NCI-H69 (cell line): ENCODE results near the gene ANO8.

Source experiments
- DNase-seq: peaks from one replicate; lab custom pipeline; 2025; lab: John Stamatoyannopoulos, UW

Gene ANO8

DNA sequence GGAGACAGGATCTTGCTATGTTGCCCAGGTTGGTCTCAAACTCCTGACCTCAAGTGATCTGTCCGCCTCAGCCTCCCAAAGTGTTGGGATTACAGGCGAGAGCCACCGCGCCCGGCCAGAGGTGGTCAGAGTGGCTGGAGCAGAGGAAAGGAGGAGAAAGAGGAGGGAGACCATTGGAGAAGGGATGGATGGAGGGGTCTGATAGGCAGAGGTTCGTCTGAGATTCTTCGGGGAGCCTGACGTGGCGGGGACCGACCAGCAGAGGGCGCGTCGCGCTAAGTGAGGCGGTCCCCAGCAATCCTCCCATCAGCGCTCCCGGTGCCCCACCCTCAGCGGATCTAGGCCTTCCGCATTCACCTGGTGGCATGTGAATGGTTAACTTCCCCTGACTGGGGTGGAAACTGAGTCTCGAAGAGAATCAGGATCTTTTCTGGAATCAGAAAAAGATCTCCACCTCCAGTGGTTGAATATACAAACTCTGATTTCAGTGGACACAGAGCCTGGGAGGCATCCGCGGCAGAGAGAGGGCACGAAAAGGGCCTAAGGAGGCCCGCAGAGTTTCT is 11.5 kb upstream of the ANO8 start:
- DNase-seq: peak; percentile 75

DNA sequence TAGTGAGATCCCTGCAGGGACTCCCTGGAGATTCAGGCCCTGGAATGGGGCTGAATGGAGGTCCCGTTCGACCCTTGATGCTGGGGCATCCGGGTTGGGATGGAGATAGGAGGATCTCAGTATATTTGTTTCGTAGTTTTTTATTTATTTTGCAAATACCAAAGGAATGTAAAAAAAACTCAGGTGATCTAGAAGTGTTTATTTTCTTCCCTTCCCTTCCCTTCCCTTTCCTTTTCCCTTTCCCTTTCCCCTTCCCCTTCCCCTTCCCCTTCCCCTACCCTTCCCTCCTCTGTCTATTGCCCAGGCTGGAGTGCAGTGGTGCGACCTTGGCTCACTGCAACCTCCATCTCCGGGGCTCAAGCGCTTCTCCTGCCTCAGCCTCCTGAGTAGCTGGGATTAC is 7.2 kb upstream of the ANO8 start:
- no peak for DNase-seq

DNA sequence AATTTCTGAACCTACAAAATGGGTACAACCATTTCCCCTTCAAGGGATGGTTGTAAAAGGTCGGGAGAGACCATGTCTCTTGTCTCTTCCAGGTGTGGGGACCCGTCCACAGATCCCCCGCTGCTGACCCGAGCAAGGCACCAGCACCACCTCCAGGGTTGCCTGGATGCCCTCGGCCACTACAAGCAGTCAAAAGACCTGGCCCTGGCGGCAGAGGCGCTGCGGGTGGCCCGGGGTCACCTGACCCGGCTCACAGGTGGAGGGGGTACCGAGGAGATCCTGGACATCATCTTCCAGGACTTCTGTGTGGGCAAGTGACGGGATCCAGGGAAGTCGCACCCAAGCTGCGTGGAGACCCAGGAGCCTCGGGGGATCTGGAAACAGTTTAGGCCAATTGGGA is 6.7 kb upstream of the ANO8 start:
- DNase-seq: no peak

DNA sequence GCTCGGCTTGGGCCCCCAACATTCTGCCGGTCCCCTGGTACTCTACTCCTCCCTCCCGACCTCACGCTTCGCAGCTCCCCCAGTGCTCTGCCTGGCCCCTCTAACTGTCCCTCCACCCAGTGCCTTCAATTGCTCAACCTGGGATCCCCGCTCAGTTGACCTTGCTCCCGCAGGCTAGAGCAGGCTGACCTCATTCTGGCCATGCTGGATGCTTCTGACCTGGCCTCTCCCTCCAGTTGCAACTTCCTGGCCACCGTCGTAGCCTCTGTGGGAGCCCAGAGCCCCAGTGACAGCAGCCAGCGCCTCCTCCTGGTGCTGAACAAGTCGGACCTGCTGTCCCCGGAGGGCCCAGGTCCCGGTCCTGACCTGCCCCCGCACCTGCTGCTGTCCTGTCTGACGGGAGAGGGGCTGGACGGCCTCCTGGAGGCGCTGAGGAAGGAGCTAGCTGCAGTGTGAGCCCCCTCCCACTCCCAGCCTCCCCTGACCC is 6.3 kb upstream of the ANO8 start:
- DNase-seq: no peak

DNA sequence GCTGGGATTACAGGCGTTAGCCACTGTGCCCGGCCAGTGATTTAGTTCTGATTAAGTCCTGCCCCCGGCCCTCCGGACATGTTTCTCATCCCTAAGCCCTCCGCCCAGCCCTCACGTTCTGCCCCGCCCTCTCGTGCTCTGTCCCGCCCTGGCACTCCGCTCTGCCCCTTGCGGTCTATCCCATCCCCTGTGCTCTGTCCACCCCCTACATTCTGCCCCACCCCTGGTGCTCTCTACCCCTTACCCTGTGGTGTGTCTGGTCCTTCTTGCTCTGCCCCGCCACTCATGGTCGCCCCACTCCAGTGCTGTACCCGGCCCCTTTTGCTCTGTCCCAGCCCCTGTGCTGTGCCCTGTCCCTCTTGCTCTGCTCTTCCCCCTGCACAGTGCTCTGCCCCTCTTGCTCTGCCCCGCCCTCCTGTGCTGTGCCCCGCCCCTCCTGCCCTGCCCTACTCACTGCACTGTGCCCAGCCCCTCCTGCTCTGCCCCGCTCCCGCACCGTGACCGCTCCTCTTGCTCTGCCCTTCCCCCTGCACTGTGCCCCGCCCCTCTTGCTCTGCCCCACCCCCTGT is 5.7 kb upstream of the ANO8 start:
- DNase-seq: no peak

DNA sequence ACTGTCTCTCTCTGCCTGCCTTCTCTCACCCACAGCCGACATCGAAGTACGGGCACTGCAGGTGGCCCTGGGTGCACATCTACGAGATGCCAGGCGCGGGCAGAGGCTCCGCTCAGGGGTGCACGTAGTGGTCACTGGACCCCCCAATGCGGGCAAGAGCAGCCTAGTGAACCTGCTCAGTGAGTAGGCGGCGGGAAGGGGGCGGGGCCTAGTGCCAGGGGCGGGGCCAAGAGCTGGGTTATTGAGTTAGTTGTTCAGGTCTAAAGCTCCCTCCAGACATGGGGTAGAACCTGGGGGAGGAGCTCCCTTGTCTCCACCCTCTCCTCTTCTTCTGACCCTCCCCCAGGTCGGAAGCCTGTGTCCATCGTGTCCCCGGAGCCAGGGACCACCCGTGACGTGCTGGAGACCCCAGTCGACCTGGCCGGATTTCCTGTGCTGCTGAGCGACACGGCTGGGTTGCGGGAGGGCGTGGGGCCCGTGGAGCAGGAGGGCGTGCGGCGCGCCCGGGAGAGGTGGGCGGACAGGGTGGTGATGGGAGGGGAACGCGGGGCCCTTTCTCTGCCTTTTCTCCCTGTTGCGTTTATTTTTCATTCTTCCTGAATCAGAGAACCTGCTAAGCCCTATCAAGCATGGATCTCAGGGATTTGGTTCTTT is 4.6 kb upstream of the ANO8 start:
- DNase-seq: no peak

DNA sequence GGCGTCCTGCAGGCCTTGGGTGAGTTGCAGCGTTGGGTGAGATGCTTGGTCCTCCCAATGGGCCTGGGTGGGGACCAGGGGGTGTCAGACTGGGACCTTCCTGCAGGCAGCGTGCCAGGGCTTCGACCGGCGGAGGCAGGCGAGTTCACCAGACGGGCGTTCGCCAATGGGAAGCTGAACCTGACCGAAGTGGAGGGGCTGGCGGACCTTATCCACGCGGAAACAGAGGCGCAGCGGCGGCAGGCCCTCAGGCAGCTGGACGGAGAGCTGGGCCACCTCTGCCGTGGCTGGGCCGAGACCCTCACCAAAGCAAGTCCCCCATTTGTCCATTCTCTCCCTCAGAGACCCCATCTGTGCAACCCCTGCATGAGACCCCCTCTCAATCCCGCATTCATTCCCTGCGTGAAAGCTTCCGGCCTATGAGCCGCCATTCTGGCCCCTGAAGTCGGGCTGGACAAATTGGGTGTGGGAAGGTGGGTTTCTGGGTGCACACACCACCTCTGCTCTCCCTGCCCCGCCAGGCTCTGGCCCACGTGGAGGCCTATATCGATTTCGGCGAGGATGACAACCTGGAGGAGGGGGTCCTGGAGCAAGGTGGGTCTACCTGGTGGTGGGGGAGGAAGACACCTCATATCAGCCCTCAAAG is 3.9 kb upstream of the ANO8 start:
- no peak for DNase-seq

DNA sequence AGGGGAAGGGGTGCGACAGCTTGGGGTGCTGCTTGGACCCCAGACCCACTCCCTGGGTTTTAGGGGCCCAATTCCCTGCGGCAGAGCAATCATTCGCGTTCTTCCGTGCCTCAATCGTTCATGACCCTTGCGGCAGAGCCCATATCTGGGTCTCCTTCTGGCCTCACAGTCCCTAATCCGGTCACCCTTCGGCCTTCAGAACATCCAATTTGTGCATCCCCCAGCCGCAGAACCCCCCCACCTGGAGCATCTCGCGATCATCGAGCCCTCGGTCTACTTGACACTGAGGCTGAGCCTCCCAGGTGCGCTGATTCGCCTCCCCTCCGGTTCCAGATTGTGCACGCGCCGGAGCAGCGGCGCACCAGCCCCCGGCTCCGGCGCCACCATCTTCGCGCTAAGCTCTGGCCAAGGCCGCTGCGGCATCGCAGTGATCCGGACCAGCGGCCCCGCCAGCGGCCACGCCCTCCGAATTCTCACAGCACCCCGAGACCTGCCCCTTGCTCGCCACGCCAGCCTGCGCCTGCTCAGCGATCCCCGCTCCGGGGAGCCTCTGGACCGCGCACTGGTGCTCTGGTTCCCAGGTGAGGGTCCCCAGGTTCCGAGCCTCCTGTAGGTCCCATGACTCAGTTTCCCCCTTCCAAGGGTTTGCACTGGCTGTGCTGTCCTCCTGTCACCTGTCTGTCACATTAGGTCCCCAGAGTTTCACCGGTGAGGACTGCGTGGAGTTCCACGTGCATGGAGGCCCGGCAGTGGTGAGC is 3.2 kb upstream of the ANO8 start:
- DNase-seq: peak; percentile 60

DNA sequence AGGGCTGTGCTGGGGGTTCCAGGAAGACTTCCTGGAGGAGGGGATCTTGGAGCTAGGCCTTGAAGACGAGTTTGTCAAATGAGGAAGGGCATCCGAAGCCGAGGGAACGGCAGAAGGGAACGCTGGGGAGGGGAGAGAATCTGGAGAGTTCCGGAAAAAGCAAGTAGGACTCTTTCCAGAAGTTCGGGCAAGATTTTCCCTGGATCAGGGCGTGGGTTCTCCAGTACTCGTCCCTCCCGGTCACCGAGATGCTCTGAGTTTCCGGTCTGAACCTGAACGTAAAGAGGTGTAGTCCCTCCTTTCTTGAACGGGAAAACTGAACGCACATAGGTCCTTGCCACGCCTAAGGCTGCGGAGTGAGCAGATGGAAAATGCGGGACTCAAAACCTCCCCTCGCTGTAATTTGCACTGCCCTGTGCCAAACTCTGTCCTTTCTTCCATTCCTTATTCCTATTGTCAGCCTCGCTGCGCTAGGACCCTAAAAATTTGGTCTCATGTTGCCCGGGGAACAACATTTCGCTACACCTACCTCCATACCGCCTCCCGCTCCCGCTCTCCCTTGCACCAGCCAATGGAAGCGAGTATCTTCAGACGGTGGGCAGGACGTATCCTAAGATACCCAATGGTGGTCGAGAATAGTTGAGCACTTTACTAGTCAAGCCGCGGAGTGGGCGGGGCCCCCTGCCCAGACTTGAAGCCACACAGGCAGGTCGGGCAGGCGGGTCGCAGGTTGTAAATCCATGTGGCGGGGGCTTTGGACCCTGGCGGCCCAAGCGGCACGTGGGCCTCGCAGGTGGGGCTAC is 2.4 kb upstream of the ANO8 start, which contains the start of gene GTPBP3:
GTPBP3 (plus strand) TSS at position 682 of the 803 bp plus-strand sequence; CDS start at position 741, 59 bp downstream.
- peak; percentile 100 for DNase-seq

DNA sequence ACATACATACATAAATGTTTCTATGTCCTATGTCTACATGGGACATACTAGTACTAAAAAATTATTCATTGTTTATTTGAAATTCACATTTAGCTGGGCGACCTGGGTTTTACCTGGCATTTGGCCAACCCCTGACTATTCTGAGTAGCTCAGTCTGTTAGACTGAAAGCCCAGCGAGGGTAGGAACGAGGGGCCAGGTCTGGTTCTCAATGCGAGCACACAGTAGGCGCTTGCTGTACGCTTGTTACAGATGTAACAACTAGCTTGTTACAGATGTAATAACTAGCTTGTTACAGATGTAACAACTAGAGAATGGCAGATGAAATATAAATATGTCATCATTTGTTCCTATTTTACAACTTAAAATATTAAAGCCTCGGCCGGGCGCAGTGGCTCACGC is 920 bp upstream of the ANO8 start:
- peak; percentile 47 for DNase-seq

DNA sequence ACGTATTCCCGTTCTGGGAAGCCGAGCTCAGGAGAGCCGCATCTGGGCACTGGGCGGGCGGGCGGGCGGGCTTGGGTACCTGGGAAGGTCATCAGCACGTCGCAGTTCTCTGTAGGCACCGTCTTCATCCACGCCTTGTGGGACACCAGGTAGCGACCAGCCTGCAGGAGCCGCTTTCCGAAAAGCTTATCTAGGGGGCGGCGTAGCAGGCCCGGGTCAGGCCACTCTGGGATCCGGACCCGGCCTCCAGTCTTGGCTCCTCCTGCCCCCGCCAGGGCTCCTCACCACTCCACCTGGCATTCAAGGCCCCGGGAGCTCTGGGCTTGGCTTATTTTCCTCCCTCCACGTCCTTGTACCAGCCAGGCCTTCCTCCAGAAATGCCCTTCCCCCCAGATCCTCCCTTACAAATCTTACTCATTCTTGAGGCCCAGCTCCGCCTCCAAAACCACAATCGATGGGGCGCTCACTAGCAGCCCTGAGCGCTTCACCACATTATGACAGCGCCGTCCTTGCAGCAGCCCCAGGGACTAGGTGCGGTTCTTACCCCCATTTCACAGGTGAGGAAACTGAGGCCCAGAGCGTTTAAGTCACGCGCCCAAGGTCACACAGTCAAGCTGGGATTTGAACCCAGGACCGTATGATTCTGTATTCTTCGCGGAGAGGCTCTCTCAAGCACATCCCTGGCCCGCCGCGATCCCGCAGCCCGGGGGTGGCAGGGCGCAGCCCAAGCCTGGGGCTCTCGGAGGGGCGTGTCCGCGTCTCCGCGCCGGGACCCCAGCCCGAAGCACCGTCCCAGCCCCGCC is 843 bp downstream of the ANO8 start:
- DNase-seq: no peak

DNA sequence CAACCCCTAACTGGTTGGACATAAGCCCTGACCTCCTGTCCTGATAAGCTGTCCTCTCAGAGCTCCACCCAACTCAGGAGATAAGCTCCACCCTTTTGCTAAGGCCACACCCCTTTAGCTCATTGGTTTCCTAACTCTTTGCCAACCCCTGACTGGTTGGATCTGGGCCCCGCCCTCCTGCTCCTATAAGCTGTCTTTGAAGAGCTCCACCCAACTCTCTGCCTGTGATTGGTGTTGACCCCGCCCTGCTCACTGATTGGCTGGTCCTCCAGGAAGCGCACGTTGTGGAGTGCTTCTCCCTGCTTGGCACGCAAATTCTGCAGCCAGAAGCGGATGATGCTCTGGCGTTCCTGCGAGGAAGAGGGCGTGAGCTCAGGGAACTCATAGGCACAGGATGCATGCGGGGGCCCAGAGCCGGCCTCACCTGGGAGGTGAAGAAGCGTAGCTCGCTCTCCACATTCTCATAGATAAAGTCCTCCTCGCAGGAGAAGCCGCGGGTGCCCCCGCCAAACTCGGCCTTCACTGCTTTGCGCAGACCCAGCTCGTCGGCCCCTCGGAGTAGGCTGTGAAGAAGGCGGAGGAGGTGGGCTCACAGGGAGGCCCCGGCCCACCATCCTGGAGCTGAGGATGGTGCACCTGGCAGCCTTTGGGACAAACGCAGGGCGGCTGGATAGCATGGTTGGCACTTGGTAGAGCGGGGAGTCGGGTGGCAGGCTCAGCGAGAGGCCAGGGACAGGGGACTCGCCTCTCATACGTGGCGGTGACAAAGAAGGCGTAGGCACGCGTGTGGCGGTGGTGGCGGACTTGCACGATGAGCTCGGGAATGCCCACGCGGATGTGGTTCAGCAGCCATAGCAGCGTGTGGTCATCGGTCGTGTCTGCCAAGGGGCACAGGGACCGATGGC is 1.7 kb downstream of the ANO8 start:
- DNase-seq: peak; percentile 77

DNA sequence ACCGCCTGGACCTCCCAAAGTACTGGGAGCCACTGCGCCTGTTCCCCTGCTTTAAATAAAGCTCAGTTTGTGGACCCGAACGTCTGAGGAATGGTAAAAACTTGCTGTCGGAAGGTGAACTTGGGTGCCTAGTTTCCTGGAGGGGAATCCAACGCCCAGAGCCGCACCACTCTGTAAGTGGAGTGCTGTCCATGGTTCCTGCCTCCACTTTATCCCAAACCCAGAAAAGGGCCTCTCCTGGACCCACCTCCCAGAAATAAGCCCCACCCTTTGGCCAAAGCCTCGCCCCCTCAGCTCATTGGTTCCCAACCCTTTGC is 2.3 kb downstream of the ANO8 start:
- no peak for DNase-seq

DNA sequence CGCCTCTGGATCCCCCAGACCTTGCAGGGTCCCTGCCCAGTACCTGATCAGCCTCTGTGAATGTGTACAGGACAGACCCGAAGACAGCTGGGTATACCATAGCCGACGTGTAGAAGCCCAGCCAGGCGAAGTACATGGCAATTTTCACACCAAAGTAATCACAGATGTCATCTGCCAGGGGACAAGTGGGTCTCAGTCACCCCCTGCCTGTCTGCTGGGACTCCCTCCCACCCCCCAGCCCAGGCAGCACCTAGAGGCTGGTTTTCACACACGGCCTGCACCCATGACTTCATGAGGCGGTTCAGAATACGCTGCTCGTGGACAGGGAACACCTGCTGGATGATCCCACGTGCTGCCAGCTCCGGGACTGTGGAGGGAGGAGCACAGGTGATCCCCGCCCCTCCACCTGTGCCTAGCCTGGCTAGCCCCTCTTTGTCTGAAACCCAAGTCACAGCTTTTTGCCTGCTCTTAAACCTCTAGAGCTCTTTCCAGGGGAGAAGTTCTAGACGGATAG is 3.6 kb downstream of the ANO8 start:
- peak; percentile 75 for DNase-seq

DNA sequence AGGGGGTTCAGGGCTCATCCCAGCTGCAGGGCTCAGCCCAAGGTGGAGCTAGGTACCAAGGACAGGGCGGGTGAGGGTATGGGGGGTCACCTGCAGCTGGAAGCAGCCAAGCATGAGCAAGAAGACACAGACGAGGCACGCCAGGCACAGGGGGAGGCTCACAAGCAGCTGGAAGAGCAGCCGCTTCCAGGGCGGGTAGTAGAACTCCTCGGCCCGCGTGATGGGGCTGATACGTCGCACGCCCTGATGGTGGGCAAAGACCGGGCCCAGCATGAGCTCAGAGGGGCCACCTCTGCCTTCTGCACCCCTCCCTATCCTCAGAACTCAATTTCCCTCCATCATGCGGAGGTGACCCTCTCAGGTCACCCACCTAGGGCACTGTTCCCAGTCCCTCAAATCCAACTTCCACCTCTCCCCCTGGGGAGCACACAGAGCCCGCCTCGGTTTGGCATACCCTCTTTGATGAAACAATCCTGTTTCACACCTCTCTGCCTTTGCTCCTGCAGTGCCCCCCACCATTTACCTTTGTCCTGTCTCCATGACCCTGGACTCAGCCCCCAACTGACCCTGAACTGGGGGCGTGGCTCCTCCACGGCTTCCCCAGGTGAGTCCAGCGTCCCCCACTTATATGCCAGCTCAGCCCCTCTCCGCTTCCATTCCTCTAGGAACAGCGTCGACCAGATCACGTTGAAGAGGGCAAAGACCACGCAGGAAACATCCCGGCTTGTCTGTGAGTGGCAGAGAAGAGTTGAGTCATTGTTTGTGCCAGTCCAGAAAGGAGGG is 4.2 kb downstream of the ANO8 start:
- no peak for DNase-seq

DNA sequence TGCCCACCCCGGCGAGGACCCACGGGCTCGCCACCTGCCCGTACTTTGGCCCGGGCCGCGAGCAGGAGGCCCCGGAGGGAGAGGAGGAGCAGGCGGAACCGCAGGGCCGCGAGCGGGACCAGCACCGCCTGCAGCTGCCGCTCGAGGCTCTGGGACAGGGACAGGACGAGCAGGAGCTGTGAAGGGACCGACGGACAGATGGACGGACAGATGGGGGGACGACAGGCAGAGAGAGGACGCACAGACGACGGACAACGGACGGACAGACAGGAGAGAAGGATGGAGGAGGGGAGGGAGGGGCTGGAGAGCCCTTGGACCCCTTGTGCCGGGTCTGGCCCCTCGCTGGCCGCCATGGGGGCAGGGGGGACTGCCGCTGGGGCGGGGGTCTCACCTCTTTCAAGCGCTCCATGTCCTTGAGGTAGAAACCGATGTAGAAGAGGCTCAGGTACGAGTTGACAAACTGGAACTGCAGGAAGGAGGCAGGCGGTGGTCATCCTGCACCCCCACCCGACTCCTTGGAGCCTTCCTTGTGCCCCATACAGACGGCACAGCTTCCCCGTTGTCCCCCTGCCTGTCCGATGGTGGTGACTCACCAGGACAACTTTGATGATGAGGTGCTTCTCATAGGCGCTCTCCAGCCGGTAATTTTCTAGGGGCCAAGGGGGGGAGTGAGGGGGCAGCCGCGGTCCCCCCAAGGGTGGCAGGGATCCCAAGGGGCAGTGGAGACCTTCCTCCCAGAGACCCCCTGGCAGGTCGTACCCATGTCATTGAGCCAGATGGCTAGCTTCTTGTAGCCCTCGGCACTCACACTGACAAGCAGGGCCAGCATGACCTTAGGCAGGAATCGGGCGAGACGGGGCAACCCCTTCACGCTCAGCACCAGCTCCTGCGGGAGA is 5.0 kb downstream of the ANO8 start:
- DNase-seq: no peak

DNA sequence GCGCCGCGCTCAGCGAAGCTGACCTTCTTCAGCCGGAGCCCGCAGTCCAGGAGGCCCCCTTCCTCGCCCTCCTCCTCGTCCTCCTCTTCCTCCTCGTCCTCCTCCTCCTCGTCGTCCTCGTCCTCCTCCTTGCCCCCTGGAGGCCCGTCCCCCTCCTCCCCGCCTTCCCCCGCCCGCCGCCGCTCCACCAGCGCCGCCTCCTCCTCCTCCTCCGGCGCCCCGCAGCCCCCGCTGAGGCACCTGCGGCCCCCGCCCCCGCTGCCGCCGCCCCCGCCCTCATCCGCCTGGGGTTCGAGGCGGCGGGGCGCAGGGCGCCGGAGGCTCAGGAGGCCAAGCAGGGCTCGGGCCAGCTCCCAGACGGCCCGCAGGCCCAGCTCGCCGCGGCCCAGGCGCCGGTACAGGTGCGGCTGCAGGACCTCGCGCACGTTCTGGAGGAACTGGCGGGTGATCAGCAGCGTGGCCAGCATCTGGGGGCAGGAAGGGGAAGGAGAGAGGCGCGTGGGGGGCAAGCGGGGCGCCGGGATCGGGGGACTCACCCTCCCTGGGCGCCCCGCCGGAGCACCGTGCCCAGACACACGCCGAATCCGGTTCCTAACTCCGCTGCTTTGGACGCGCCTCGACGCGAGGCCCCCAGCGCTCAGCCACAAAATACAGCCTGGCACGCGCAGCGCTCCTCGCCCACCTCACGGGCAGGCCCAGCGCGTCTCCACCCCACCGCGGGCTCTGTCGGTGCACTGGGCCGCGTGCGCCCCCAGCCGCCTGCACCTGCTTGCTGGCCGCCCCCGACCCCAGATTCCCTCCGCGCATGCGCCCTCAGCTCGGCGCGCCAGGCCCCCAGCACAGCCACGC is 5.9 kb downstream of the ANO8 start:
- DNase-seq: peak; percentile 77
